ENCODE results near the gene ARF3. TPM values are rescaled to one million over a fixed set of nuclear protein-coding genes. Genes with fewer than 3 reads are reported as not detected.

The ARF3 gene
- 80.8 and 81.3 TPM in 2 replicates for total RNA-seq (2014; rRNA removed; shearing (Covaris generic))

DNA sequence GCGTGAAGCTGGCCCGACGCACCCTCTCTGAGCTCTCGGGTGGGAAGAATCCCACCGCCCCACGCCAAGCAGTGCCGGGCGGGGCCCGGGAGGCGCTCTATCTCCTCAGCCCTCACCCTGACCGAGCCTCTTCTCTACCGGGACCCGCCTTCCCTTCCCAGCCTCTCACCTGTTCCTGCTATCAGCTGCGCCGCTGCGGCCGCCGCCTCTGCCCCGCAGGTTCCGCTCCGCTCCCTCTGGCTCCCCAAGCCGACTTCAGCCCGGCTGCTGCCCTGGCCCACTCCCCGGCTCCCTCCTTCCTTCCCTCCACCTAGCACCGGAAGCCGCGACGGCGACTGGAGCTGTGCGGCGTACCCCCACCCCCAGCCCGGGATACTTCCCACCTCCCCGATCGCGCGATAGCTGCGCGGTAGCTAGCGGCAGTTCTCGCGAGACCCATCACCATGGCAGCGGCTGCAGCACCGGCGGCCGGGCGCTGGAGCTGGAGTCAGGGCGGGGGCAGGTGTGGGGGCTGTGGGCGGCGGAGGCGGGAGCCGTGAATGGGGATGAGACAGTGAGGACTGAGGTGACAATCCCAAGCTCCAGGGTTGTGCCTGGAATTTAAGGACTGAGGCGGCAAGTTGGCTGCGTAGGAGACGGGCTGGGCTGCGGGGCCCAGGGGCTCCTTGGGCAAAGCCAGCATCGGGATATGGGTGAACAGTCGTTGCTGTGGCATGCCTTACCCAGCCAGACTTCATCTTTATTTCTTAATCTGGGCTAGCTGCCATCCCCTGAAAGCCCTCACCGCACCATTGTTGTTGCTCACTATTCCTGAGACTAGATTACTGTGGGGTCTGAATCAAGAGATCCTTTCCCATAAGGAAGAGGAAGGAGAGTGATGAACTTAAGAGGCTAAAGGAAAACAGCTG lies at the start of gene ARF3:
Gene ARF3 (minus strand): TSS at position 347 of the 908 bp plus-strand sequence. CDS start 16,392 bp downstream, outside the sequence.
- DNase-seq (ENCODE audit: low read depth), result peak; percentile 92

DNA sequence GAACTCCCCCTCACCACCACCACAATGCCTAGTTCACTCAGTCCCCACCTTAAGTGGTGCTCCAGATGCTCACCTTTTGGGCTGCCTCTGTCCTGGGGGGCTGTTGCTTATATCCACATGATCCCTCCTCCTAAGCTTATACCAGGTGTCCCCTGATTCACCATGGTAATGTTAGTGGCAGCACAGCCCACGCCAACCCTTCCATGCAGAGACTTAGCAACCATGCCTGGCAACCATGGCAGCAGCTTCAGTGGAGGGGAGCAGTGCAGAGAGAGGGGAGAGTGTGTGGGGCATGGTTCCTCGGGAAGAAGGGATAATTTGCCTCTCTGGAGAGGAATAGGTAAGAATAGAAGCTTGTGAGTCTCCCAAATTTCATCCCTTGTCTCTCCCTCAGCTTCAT lies 43.1 kb upstream of the ARF3 start:
- no peak for DNase-seq (ENCODE audit: low read depth)

DNA sequence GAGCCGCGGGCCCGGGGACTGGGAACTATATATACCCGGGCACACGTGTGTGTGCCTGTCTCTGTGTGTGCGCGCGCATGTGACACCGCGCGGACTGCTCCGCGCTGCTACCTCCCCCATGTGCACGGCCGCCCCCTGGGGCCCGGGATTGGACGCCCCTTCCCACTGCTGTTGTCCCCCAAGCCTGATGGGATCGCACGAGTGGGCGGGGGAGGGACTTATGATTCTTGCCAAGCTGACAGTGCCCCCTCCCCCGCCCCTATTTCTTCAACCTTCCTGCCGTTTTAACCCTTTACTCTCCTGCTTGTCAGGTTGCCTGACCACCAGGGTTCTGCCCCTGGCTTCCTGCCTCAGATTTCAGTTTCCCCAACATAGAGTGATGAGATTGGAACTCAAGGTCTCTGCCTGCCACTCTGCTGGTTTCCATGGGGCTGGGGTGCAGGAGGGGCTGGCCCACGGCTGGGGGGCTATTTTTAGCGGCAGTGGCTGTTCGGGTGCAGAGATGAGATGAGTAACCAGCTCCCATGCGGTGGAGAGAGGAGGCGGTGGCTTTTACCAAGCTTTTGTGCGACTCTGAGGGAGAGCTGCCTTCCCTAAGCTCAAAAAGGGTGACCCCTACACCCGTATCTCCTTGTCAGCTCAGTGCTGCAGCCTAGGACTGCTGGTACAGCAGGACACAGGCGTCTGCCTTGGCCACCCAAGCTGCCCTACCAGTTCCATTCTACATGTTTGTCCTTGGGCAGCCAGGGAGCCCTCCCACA lies 42.3 kb upstream of the ARF3 start, which contains the start of gene DDN:
Gene DDN (minus strand): TSS at position 5 of the 761 bp plus-strand sequence. CDS start 88 bp downstream, outside the sequence.
- peak; percentile 53 for DNase-seq (ENCODE audit: low read depth)

DNA sequence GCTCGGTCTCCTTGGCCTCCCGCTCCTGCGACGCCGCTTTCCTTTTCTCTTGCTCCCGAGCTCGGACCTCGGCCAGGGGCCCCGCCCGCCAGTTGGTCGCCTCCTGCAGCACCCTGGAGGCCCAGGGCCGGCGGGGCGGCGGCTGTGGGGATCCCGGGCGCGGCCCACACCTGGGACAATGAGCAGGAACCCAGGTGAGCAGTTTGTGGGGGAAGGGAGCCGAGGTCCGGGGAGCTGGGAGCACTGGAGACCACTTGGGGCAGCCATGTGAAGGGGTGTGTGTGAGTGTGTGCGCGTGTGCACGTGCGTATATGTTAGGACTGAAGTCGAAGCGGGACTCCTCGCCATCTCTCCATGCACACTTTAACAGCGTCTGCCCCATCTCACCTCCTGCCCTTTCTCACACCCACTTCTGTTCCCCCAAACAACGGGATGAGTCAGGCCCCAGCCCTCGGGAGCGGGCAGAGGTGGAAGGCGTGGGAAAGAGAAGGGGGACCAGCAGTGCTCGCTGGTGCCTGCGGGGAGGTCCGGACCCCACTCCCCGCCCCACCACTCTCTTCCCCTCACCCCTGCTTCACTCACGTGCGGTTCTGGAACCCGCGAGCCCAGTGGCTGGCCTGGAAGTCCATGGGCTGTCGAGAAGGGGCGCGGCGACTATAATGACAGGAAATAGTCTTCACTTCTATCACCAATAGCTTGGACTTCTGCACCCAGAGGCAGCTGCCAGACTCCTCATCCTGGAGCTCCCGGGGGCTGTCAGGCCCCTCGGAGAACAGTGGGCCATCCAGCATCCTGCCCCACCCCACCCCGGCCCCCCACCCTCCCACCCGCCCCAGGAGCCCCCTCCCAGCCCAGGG lies 41.4 kb upstream of the ARF3 start:
- peak; percentile 40 for DNase-seq (ENCODE audit: low read depth)

DNA sequence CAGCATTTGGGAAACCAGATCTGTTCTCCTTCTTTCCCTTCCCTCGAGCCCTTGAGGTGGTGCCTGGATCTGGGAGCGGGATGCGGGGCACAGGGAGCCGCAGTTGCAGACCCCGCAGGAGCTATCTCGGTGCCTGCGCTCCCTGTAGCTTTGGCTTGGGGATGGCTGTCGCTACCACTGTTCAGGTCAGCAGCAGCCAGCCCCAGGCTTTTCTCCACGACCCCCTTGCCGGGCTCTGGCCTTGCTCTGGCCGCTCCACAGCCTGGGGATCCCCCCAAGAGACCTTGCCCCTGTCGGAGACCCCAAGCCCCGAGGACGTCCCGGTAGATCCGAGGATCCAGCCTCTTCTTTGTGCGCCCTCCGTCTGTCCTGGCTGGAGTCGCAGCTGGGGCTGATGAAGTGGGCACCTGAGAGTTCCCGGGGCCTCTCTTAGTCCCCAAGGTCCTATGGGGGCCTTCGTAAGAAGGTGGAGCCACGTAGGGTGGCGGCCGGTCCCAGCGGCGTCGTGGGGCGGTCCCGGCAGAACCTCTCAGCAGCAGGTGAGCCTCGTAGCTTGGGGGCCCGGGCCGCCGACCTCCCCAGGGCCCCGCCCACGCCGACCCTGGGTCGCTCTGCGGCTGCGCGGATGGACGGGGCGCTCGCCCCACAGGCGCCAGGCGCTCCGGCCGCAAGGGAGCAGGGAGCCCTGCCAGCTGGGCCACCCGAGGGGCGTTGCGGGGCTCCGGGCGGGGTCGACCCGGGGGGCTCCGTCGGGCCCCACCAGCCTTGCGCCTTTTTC lies 40.6 kb upstream of the ARF3 start:
- no peak for DNase-seq (ENCODE audit: low read depth)

DNA sequence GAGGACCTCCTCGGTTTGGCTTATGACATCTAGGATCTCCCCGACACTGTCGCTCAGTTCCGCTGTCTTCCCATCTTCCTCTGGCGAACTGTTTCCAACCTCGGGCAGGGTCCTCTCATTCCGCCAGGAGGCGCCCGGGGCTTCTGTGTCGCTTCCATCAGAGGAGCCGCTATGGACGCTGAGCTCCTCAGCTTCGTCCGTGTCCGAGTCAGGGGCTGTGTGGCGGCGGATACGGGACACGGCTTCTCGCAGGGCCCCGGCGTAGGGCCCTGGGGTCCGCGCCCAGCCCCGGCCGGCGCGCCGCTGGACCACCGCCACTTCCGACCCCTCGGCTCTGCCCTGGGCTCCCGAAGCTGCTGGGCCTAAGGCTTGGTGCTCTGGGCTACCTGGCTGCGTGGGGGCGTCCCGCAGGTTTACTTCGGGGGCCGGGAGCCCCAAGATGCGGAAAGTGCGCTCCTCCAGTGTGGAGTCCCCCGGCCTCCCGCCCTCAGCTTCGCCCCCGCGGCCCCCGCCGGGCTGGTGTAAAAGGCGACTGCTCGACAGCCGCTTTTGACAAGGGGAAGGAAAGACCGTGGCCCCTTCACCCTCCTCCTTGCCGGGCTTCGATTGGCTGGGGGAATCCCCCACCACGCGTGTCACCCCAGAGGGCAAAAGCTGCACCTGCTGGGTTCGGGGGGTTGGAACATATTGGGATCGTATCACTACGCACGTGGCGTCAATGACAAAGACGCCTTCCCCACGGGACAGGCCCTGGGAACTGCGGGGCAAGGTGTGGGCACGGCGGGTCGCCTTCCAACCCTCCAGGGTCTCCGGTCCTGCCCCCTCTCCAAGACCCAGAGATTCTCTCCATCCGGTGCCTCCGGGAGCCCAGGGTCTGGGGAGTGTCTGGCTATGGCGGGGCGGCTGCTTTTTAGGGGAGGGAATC lies 39.8 kb upstream of the ARF3 start:
- peak; percentile 67 for DNase-seq (ENCODE audit: low read depth)

DNA sequence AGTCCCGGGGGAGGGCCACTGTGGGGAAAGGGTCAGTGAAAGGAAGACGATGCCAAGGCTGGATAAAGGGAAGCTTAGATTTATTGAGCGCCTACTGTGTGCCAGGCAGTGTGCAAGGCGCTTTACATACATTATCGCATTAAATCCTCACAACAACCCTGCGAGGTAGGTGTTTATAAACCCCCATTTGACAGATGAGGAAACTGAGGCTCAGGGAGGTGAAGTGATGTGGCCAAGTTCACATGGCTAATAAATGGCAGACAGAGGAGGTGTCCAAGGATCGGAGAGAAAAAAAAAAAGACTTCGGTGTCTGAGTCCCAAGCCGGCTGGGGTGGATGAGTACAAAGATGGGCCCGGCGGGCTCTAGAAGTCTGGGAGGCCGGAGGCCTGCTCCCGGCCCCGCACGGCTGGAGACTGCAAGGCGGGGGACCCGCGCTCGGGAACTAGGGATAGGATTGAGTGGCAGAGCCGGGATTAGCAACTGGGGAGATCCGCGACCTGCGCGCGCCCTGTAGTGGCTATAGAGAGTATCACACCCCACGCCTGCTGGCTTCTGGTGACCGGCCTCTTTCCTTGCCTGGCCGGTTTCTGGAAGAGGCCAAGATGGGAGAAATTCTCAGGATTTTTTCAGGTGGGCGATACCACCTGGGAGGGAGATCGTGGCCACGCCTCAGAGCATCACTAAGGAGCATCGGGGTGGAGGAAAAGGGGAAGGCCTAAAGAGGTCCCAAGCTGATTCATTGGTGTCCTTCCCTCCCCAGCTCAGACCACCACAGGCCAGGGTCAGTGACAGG lies 38.0 kb upstream of the ARF3 start:
- peak; percentile 77 for DNase-seq (ENCODE audit: low read depth)

DNA sequence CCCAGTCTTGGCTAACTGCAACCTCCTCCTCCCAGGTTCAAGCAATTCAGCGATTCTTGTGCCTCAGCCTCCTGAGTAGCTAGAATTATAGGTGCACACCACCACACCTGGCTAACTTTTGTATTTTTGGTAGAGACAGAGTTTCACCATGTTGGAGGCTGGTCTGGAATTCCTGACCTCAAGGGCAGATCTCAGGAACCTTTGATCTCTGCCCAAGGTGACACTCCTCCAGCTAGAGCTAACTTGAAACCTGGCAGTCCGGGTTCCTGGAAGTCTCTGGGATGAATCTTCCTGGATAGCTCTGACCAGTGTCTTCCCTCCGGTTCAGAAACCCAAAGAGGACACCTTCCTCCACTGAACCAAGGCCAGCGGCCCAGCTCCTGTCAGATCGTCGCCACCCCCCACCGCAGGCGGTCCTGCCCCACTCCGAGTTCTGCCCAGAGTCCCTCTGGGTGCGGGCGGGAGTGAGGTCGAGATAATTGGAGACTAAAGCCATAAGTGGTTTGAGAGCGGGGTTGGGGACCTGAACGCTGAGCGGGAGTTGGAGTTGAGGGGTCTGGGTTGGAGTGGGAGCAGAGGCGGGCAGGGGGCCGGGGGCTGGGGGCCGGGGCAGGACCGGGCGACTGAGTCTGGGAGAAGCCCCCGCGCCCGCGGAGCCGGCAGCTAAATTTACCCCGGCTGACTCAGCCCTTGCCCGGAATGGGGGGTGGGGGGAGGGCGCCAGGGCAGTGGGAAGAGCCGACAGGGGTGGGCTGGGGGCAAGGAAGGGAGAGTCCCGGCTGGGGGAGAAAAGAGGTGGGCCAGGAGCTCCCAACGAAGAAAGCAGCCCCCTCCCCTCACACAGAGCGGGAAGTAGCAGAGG lies 37.2 kb upstream of the ARF3 start:
- no peak for DNase-seq (ENCODE audit: low read depth)

DNA sequence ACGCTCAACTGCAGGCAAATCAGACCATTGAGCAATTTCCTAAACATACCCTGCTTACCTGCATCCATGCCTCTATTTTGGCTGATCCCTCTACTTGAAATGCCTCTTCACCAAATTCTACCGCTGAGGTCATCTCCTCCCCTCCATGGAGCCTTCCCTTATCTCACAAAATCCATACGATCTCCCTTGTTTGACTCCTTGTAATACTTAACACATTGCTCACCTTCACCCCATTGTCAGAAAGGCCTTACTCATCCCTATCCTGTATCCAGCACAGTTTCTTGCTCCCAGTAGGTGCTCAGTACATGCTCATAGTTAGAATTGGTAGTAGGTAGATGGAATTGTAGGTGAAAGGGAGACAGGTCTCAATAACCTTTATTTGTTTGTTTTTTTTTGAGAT lies 36.5 kb upstream of the ARF3 start:
- no peak for DNase-seq (ENCODE audit: low read depth)

DNA sequence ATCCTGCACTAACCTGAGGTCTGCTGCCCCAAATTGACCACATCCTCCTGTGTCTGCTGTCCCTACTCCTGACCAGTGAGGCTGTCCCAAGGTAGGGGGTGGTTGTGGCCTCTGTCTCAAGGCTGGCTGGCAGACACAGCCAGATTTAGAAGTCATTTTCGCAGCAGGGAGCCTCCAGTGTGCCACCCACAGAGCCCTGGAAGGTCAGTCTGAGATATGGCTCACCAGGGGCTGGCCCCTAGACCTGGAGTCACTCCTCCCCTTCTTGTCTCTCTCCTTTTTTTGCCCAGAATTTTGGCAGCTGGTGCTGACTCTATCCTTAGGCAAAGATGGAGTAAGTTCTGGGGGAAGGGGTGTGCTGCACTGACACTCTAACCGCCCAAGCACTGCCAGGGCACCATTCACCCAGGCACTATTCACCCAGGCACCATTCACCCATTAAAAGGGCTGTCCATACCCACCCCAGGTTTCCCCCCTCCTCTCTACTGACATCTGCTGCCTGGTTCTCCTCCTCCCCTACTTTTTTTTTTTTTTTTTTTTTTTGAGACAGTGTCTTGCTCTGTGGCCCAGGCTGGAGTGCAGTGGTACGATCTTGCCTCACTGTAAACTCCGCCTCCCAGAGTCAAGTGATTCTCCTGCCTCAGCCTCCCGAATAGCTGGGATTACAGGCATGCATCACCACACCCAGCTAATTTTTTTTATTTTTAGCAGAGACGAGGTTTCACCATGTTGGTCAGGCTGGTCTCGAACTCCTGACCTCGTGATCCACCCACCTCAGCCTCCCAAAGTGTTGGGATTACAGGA lies 34.2 kb upstream of the ARF3 start:
- no peak for DNase-seq (ENCODE audit: low read depth)

DNA sequence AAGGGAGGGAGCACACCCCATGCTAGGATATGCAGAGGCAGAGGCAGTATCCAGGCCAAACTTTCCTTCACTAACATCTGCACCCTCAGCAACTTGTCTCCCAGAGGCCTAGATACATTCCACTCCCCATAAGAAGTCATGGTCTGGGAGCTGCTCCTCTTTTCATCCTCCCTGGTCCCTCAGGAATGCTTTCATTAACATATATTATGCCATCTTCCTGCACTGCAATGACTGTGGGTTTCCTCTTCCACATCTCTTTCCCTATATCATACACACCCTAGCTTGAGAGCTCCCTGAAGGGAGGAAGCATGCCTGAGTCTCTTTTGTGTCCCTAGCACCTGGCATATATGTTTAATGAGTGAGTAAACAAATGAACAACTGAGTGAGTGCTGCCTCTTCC lies 33.3 kb upstream of the ARF3 start:
- DNase-seq (ENCODE audit: low read depth), result no peak

DNA sequence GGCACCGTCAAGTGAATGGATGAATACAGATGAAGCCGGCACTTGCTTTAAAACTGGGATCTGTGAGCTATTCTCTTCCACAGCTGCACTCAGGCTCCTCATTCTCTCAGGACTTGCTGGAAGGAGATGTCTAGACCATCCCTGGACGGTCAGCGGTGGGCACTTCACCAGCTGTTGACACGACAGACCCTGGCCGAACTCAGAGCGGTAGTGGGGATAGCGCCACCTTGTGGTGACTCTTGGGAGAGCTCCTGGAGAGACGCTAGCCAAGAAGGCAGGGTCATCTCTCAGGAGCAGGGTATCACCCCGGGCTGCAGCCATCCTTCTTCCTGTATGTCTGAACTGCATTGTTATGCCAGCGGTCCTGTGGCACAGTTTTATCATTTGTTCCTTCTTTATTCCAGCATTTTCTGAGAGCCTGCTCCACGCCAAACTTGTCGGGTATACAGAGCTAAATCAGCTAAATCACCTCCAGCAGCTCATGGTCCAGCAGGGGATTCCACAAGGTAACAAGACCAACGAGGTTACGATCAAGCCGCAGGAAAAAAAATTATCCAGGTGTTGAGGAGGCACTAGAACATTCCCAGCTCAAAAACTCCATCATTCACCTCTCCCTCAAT lies 30.9 kb upstream of the ARF3 start:
- DNase-seq (ENCODE audit: low read depth), result peak; percentile 46

DNA sequence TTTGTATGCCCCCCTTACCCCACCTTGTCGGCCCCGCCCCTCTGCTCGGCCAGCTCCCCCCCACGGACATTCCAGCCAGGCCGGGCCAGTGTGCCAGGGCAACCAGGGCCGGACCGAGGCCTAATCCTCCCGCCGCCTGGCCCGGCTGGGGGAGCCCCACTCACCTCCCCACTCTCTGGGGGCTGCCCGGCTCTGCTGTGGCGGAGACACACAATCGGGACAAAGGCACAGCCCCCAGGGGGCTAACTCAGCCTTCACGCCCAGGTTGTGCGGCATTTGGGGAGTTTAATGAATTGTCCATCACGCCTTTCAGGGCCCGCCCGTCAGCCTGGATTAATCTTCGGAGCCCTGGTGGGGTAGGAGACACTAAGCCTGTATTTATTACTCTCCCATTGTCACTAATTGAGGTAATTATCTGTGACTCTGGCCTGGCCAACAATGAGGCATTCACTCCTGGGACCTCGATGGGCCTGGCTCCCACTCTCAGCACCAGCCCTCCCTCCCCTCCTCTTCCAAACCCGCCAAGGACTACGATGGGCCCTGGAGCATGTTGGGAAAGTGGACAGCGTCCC lies 29.5 kb upstream of the ARF3 start:
- no peak for DNase-seq (ENCODE audit: low read depth)

DNA sequence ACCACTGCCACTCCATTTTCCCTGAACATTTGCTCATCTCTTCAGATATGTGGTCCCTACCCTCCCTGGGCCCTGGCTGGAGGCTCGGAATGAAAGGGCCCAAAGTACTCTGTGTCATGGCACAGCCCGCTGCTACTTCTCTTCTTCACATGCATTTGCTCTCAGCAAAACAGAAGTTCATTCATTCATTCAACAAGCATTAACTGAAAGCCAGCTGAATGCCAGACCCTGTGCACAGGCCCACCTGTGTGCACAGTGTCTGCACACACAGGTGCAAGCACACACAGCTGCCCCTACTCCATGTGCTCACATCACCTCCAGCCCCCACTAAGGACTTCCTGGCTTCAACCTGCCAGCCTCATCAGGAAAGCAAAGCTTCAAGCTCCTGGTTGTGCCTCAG lies 28.6 kb upstream of the ARF3 start:
- DNase-seq (ENCODE audit: low read depth), result no peak

DNA sequence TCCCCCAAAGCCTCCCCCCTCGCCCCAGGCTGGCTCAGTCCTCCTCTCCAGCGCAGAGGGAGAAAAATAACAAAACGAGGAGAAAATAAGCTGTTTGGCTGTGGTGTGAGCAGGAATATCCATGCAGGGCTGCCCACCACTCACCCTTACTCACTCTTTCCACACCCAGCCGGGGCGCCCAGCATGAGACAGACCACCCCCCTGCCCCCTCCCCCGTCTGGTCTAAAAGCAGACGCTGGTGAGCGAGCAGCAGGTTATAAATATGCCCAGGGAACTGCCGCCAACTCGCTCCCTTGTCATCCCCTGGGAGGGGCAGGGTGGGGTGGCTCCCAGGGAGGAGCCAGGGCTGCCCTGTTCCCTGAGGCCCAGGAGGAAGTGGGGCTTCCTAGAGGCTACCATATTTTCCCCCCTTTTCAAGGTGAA lies 28.2 kb upstream of the ARF3 start:
- no peak for DNase-seq (ENCODE audit: low read depth)

DNA sequence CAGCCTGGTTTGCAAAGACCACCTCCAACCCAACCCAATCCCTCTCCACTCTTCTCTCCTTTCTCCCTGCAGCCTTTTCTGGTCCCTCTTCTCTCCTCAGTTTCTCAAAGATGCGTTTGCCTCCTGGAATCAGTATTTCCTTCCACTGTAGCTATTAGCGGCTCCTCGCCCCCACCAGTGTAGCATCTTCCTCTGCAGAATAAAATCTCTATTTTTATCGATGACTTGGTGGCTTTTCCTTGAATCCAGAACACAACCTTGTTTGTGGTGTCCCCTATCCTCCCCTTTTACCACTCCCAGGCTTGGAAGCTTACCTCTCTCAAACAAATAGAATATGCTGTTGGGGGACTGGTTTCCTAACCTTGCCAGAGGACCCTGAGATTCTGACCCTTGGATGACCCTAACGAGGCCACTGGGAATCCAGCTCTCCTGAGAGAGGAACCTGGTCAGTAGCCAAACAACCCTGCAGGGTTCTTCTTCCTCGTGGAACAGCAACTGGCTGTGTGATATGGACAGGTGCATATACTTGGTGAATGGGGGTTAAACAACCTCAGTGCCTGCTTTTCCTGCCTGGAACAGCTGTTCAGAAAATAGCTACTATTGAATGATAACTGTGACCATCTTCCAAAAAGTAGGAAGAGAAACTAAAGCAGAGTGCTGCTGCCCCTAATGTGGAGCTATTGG lies 25.3 kb upstream of the ARF3 start:
- DNase-seq (ENCODE audit: low read depth), result no peak
